C4-2B (cell line): Measurements from ENCODE around the gene TMEM117.

Experiments
- CTCF ChIP-seq: fragments of 450-650 bp; conservative IDR thresholded peaks from 2 replicates; pipeline ENCODE4 v1.5.1; 2017; ENCODE audit warnings: mild to moderate bottlenecking
- ZFX ChIP-seq: fragments of 450-650 bp; IDR thresholded peaks from 2 replicates; pipeline ENCODE4 v1.6.1; 2017

GRCh38 chr12:43816168-43816567 is 19.7 kb upstream of the TMEM117 start:
- TF ChIP-seq CTCF (no peak), ZFX (no peak)
